Spleen (tissue), 7 donors: Measurements from ENCODE around the gene NISCH.

Source experiments
- CTCF ChIP-seq, 11 experiments: fragments of 200-600 bp in 7 of 11; fragments of 450-650 bp in 4 of 11; sonication (generic) in 4 of 11; IDR thresholded peaks in 8 of 11; conservative IDR thresholded peaks in 3 of 11; 1 replicate in 7 of 11; 2 replicates in 4 of 11; pipeline versions ENCODE4 v1.4.0 to v1.8.0; 2016 to 2021; ENCODE audit warnings: antibody characterized with exemption in 11 of 11, inconsistent platforms in 4 of 11, mild to moderate bottlenecking in 1 of 11
- POLR2A ChIP-seq, 3 donors: fragments of 450-650 bp; IDR thresholded peaks; one replicate each; pipeline ENCODE4 v1.5.1; 2017; ENCODE audit warnings: antibody characterized with exemption in 3 of 3, mild to moderate bottlenecking in 1 of 3
- POLR2AphosphoS5 ChIP-seq, 3 donors: sonication (generic); formaldehyde crosslinking; IDR thresholded peaks; one replicate each; pipeline ENCODE4 v1.5.1; 2017; ENCODE audit warnings: antibody characterized with exemption in 3 of 3
- donor health status: DM: no; HTN: no; CAD: no; lungs with moderate emphysema.
- donor health status: DM: no; HTN: no; CAD: no.
- donor health status: DM: no; HTN: no; CAD: no.

- peak in 2 of 3 donors; percentile 5 to 10 for TF ChIP-seq POLR2AphosphoS5 (IDR thresholded peaks at IDR 0.05)
- no peak for TF ChIP-seq CTCF (IDR thresholded peaks at IDR 0.05 in 8 of 11, conservative IDR thresholded peaks at IDR 0.05 in 3 of 11)
- TF ChIP-seq POLR2A (IDR thresholded peaks at IDR 0.05), result no peak
Observed at GRCh38 chr3:52521881-52522650, 66.7 kb downstream of the NISCH start.
